ENCODE measurements around the gene IER5L. TPM values are rescaled to one million over a fixed set of nuclear protein-coding genes. Genes with fewer than 3 reads are reported as not detected.

IER5L gene
- total and polyA plus RNA-seq, 9 of the 15 experiments (the other 6 are each of a cell fraction or from before 2014, with no cell fraction given): 0.14 to 11.9 (median 0.52) TPM

DNA sequence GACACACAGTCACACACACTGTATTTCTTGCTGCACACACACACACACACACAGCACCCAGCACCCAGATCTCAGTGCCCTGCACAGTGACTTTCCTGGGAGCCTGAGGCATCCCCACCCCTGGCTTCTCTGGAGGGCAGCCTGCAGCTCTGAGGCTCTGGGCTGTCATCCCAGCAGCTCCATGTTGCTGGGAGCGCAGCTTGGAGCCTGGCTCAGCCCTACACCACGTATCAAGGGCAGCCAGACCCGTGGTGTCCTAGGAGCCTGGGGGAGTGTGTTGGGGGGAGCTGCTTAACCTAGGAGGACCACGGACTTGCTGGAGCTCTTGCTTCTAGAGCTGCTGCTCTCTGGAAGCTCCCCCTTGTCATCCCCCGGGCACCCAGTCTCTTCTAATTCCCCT is 5.2 kb downstream of the IER5L start:
- DNase-seq (ENCODE audit: extremely low read depth in 1 of 4, low spot score in 3 of 4) (no peak), ATAC-seq (no peak), FAIRE-seq (no peak)
- H3K27me3 ChIP-seq (ENCODE audit: control insufficient read depth in 2 of 2, insufficient read depth in 2 of 2, low read length in 2 of 2): peaks cover 8 to 19% of the 10 kb centered on the region in 2 experiments; a peak in 4 of 5 replicates
- H3K79me2 ChIP-seq (ENCODE audit: control insufficient read depth, insufficient read depth, low read length): peaks cover 6% of the 10 kb centered on the region; the same call in 2 of the 3 replicates
- CTCF ChIA-PET (ENCODE audit: low intra/inter-chr PET ratio): no interaction called here
- BruUV-seq (replicated peaks): no TSS peak
- H3K9me1 ChIP-seq (ENCODE audit: control insufficient read depth, insufficient read depth, low read length): no peaks in the 10 kb centered on the region
- no peak overlapping the region for H3K4me3 ChIP-seq
- H2AFZ ChIP-seq (ENCODE audit: low read depth, low read length): no peak overlapping the region
- no peaks in the 10 kb centered on the region for H3K36me3 ChIP-seq (ENCODE audit: control insufficient read depth, insufficient read depth, low read length)
- H4K20me1 ChIP-seq (replicated peaks; ENCODE audit: control insufficient read depth, insufficient read depth, low read length): no peaks in the 10 kb centered on the region
- peak overlapping the region in 1 of 2 experiments; percentile 70; a peak in 2 of 4 replicates for H3K9ac ChIP-seq (ENCODE audit: insufficient read depth in 1 of 2, low read depth in 2 of 2, low read length in 2 of 2)
- WGBS (ENCODE audit: insufficient coverage, low coverage, missing lambda C conversion rate): 0% methylated on average over 5 of the region's 5 CpGs
- H3K27ac ChIP-seq (ENCODE audit: extremely low read depth, low read depth, low read length): no peak overlapping the region
- POLR2A ChIA-PET: interaction anchor here (0.6 to 2.3 kb wide), 7 partner anchors 9 to 434 kb away, joined by 3 to 10 read pairs (median 3); no protein-coding TSS in a partner anchor
- no peaks in the 10 kb centered on the region for H3K9me3 ChIP-seq (replicated peaks; ENCODE audit: control insufficient read depth, insufficient read depth, low read depth, low read length)
- in situ Hi-C loops (cut with MboI) (loop anchor here (10.0 kb wide), 2 partner anchors 242 to 312 kb away; no protein-coding TSS in a partner anchor), intact Hi-C loops (cut with micrococcal nuclease) (loop anchor here (10.0 kb wide), 1 partner anchor 232 kb away; no protein-coding TSS in a partner anchor)
- no peak overlapping the region for H3K4me2 ChIP-seq (ENCODE audit: insufficient read depth, low read length)
- TF ChIP-seq ZNF77 (CRISPR knock-in tag; IDR thresholded peaks at IDR 0.05) (no peak), KLF6 (CRISPR knock-in tag; IDR thresholded peaks at IDR 0.05; ENCODE audit: borderline replicate concordance) (no peak), SLC30A9 (CRISPR knock-in tag; IDR thresholded peaks at IDR 0.05) (no peak), U2AF1 (optimal IDR thresholded peaks at IDR 0.05; ENCODE audit: low read depth, low read length) (no peak), GABPB1 (CRISPR knock-in tag; IDR thresholded peaks at IDR 0.05) (no peak), DPF2 (IDR thresholded peaks at IDR 0.05) (no peak), NR2C2 (CRISPR knock-in tag; IDR thresholded peaks at IDR 0.05) (no peak), NR2C2 (tag; IDR thresholded peaks at IDR 0.05) (no peak), RAD51 (IDR thresholded peaks at IDR 0.05; ENCODE audit: borderline replicate concordance, low read depth) (no peak)
- TF ChIP-seq, protein P1, sequence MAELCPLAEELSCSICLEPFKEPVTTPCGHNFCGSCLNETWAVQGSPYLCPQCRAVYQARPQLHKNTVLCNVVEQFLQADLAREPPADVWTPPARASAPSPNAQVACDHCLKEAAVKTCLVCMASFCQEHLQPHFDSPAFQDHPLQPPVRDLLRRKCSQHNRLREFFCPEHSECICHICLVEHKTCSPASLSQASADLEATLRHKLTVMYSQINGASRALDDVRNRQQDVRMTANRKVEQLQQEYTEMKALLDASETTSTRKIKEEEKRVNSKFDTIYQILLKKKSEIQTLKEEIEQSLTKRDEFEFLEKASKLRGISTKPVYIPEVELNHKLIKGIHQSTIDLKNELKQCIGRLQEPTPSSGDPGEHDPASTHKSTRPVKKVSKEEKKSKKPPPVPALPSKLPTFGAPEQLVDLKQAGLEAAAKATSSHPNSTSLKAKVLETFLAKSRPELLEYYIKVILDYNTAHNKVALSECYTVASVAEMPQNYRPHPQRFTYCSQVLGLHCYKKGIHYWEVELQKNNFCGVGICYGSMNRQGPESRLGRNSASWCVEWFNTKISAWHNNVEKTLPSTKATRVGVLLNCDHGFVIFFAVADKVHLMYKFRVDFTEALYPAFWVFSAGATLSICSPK (IDR thresholded peaks at IDR 0.05; ENCODE audit: borderline replicate concordance): no peak
- TF ChIP-seq, protein P2, sequence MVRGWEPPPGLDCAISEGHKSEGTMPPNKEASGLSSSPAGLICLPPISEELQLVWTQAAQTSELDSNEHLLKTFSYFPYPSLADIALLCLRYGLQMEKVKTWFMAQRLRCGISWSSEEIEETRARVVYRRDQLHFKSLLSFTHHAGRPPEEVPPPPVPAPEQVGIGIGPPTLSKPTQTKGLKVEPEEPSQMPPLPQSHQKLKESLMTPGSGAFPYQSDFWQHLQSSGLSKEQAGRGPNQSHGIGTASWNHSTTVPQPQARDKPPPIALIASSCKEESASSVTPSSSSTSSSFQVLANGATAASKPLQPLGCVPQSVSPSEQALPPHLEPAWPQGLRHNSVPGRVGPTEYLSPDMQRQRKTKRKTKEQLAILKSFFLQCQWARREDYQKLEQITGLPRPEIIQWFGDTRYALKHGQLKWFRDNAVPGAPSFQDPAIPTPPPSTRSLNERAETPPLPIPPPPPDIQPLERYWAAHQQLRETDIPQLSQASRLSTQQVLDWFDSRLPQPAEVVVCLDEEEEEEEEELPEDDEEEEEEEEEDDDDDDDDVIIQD (CRISPR knock-in tag; IDR thresholded peaks at IDR 0.05): no peak
- peaks cover 28 to 56% of the 10 kb centered on the region in 2 experiments for H3K4me1 ChIP-seq (replicated peaks in 1 of 2; ENCODE audit: control insufficient read depth in 2 of 2, insufficient read depth in 2 of 2, low read length in 2 of 2)

All from K562 (cell line).